H9 (cell line): Measurements from ENCODE around the gene ZNF202. TPM values are rescaled to one million over a fixed set of nuclear protein-coding genes. Genes with fewer than 3 reads are reported as not detected.

ENCODE experiments used
- DNase-seq: peaks from one replicate; pipeline ENCODE4 v3.0.0-alpha.2; 2017
- H2AFZ ChIP-seq: one replicate; pipeline ENCODE4 v1.6.1; 2013; ENCODE audit warnings: mild to moderate bottlenecking, low read length, control low read depth, moderate library complexity
- H2AK5ac ChIP-seq: 2 replicates; pipeline ENCODE4 v1.6.1; 2013; ENCODE audit warnings: low read length, control low read depth, mixed read lengths; ENCODE audit not compliant: insufficient read length
- H2BK120ac ChIP-seq: one replicate; pipeline ENCODE4 v1.6.1; 2013; ENCODE audit warnings: low read depth, mild to moderate bottlenecking, low read length, control low read depth, inconsistent platforms; ENCODE audit not compliant: poor library complexity, severe bottlenecking
- H2BK12ac ChIP-seq: 2 replicates; pipeline ENCODE4 v1.6.1; 2013; ENCODE audit warnings: low read length, control low read depth, mixed read lengths, low read depth; ENCODE audit not compliant: insufficient read length
- H2BK15ac ChIP-seq: 2 replicates; pipeline ENCODE4 v1.6.1; 2013; ENCODE audit warnings: low read depth, low read length, control low read depth
- H2BK20ac ChIP-seq: one replicate; pipeline ENCODE4 v1.6.1; 2013; ENCODE audit warnings: low read depth, mild to moderate bottlenecking, low read length, control low read depth, inconsistent platforms; ENCODE audit not compliant: poor library complexity, severe bottlenecking
- H2BK5ac ChIP-seq: 2 replicates; pipeline ENCODE4 v1.6.1; 2013; ENCODE audit warnings: low read length, control low read depth, mixed read lengths; ENCODE audit not compliant: insufficient read length
- H3K14ac ChIP-seq: 2 replicates; pipeline ENCODE4 v1.6.1; 2013; ENCODE audit warnings: low read length, control low read depth; ENCODE audit not compliant: insufficient read depth
- H3K18ac ChIP-seq: 2 replicates; pipeline ENCODE4 v1.6.1; 2013; ENCODE audit warnings: low read depth, mild to moderate bottlenecking, mixed read lengths, low read length, control low read depth; ENCODE audit not compliant: insufficient read length
- H3K23ac ChIP-seq: 2 replicates; pipeline ENCODE4 v1.6.1; 2013; ENCODE audit warnings: low read length, control low read depth, mixed read lengths, low read depth; ENCODE audit not compliant: insufficient read length
- H3K23me2 ChIP-seq: 2 replicates; pipeline ENCODE4 v1.6.1; 2013; ENCODE audit warnings: low read depth, mild to moderate bottlenecking, mixed read lengths, low read length, control low read depth; ENCODE audit not compliant: insufficient read length, poor library complexity, severe bottlenecking
- H3K27ac ChIP-seq: 2 replicates; pipeline ENCODE4 v1.5.1; 2013; ENCODE audit warnings: low read length, control low read depth, mixed read lengths, low read depth; ENCODE audit not compliant: insufficient read length
- H3K27me3 ChIP-seq: 2 replicates; pipeline ENCODE4 v1.6.1; 2013; ENCODE audit warnings: low read length, control low read depth, inconsistent platforms; ENCODE audit not compliant: insufficient read depth
- H3K4ac ChIP-seq: 2 replicates; pipeline ENCODE4 v1.6.1; 2013; ENCODE audit warnings: low read depth, mild to moderate bottlenecking, control low read depth, inconsistent platforms, low read length, moderate library complexity
- H3K4me1 ChIP-seq: 2 replicates; pipeline ENCODE4 v1.6.1; 2013; ENCODE audit warnings: low read length, control low read depth, inconsistent platforms; ENCODE audit not compliant: insufficient read depth
- H3K4me2 ChIP-seq: 2 replicates; pipeline ENCODE4 v1.6.1; 2013; ENCODE audit warnings: low read length, control low read depth, mixed read lengths; ENCODE audit not compliant: insufficient read length, insufficient read depth
- H3K56ac ChIP-seq: 2 replicates; pipeline ENCODE4 v1.6.1; 2013; ENCODE audit warnings: low read depth, mild to moderate bottlenecking, mixed read lengths, low read length, control low read depth; ENCODE audit not compliant: insufficient read length
- H3K79me1 ChIP-seq: 2 replicates; pipeline ENCODE4 v1.6.1; 2013; ENCODE audit warnings: low read depth, mild to moderate bottlenecking, moderate library complexity, low read length, control low read depth, inconsistent platforms; ENCODE audit not compliant: insufficient read depth, poor library complexity, severe bottlenecking
- H3K79me2 ChIP-seq: 2 replicates; pipeline ENCODE4 v1.6.1; 2013; ENCODE audit warnings: low read length, control low read depth, inconsistent platforms; ENCODE audit not compliant: insufficient read depth
- H3K9ac ChIP-seq: 2 replicates; pipeline ENCODE4 v1.6.1; 2013; ENCODE audit warnings: low read length, control low read depth, mixed read lengths; ENCODE audit not compliant: insufficient read length; ENCODE audit errors: extremely low read depth
- H3K9me3 ChIP-seq: one replicate; pipeline ENCODE4 v1.6.1; 2013; ENCODE audit warnings: low read depth, low read length, inconsistent platforms; ENCODE audit not compliant: control insufficient read depth
- H3T11ph ChIP-seq: one replicate; pipeline ENCODE4 v1.6.1; 2013; ENCODE audit warnings: mild to moderate bottlenecking, low read length, control low read depth, inconsistent platforms
- H4K20me1 ChIP-seq: one replicate; pipeline ENCODE4 v1.6.1; 2013; ENCODE audit not compliant: control insufficient read depth, insufficient read length, insufficient read depth
- H4K5ac ChIP-seq: 2 replicates; pipeline ENCODE4 v1.6.1; 2013; ENCODE audit warnings: low read depth, mild to moderate bottlenecking, mixed read lengths, low read length, control low read depth; ENCODE audit not compliant: insufficient read length
- H4K8ac ChIP-seq: replicated peaks from 2 replicates; pipeline ENCODE4 v1.6.1; 2013; ENCODE audit warnings: low read length, control low read depth, mixed read lengths, low read depth; ENCODE audit not compliant: insufficient read length
- H4K91ac ChIP-seq: 2 replicates; pipeline ENCODE4 v1.6.1; 2013; ENCODE audit warnings: low read depth, mild to moderate bottlenecking, moderate library complexity, mixed read lengths, low read length, control low read depth; ENCODE audit not compliant: insufficient read length
- H3K27ac Mint-ChIP-seq, 3 experiments: 2 replicates in 2 of 3; 3 replicates in 1 of 3; pipeline ENCODE4 v1.8.0; 2020 to 2021; ENCODE audit warnings: mixed read lengths in 3 of 3, mild to moderate bottlenecking in 1 of 3, moderate library complexity in 1 of 3
- H3K27me3 Mint-ChIP-seq: 2 replicates; pipeline ENCODE4 v1.8.0; 2021; ENCODE audit warnings: low read depth, mild to moderate bottlenecking, moderate library complexity, mixed read lengths
- H3K36me3 Mint-ChIP-seq, 3 experiments: 2 replicates in 2 of 3; 3 replicates in 1 of 3; pipeline ENCODE4 v1.8.0; 2020 to 2021; ENCODE audit warnings: low read depth in 3 of 3, mixed read lengths in 3 of 3; ENCODE audit not compliant: insufficient read depth in 1 of 3
- H3K4me1 Mint-ChIP-seq, 2 experiments: 2 replicates each; pipeline ENCODE4 v1.8.0; 2020; ENCODE audit warnings: mixed read lengths in 2 of 2
- H3K4me3 Mint-ChIP-seq, 2 experiments: 2 replicates in 1 of 2; 3 replicates in 1 of 2; pipeline ENCODE4 v1.8.0; 2020 to 2021; ENCODE audit warnings: mild to moderate bottlenecking in 2 of 2, mixed read lengths in 2 of 2, moderate library complexity in 1 of 2
- H3K9me3 Mint-ChIP-seq, 2 experiments: 2 replicates in 1 of 2; 3 replicates in 1 of 2; pipeline ENCODE4 v1.8.0; 2020; ENCODE audit warnings: mild to moderate bottlenecking in 2 of 2, mixed read lengths in 2 of 2, moderate library complexity in 1 of 2
- WGBS: extraction: QIAGEN DNeasy Blood & Tissue Kit; methylation state at CpG from one replicate; pipeline ENCODE4 v1.1.7; 2013; ENCODE audit warnings: missing lambda C conversion rate, low lambda C conversion rate, mixed read lengths; ENCODE audit not compliant: insufficient read length; ENCODE audit errors: extremely low coverage; 5-methylcytosine and 5-hydroxymethylcytosine counted together
- total RNA-seq: library from RNA; stranded (reverse); gene quantifications from 2 replicates; pipeline ENCODE4 v1.2.1, GENCODE V29; 2021
- TF ChIP-seq, protein P1 (sequence below): fragments of 200-600 bp; sonication (generic); conservative IDR thresholded peaks from 3 replicates; pipeline ENCODE4 v1.8.0; 2021; ENCODE audit warnings: antibody characterized with exemption, mild to moderate bottlenecking

The ZNF202 gene
- total RNA-seq, 1 experiment from 2014 or later, result 49.2 TPM

DNA sequence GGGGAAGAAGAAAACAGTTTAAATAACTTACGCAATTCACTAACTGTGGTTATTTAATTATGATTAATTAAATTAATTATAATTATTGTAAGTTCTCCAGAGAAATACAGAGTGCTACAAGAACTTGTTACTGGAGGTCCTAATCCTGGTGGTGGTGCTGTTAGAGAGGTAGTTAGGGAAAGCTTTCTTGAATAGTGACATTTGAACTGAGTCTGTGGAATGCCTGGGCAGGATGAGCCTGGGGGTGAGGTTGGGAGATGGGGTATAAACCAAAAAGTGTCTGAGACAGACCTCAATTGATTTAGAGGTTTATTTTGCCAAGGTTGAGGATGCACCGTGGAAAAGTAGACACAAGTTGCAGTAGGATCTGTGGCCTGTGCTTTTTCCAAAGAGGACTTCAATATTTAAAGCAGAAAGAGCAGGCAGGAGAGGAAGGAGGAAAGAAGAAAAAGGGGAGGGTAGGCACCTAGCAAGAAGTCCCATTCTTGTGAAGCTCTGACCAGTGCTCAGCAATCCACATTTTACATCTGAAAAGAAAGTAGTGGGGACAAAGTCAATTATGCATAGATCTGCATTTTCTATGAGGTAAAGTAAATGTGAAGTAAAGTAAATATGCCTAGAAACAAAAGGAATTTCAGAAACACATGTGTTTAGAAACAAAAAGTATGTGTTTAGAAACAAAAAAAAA is 4.4 kb upstream of the ZNF202 start:
- no peaks in the 10 kb centered on the region for H3K9me3 ChIP-seq
- peaks cover 1% of the 10 kb centered on the region; the same call in 1 of the 2 replicates for H3K79me2 ChIP-seq
- H2BK20ac ChIP-seq, result no peak overlapping the region
- H4K91ac ChIP-seq, result no peak overlapping the region
- H2BK5ac ChIP-seq, result no peak overlapping the region
- Mint-ChIP-seq H3K36me3 (peaks cover 17 to 32% (median 19%) of the 10 kb centered on the region in 3 experiments), H3K27me3 (no peaks in the 10 kb centered on the region), H3K4me3 (peak overlapping the region; percentile 16 to 63), H3K9me3 (peaks cover 24 to 30% of the 10 kb centered on the region in 2 experiments; a peak in 4 of 5 replicates), H3K4me1 (peaks cover 43% of the 10 kb centered on the region in 2 experiments), H3K27ac (peak overlapping the region; percentile 66 to 99 (median 95))
- H3K4me2 ChIP-seq, result peak overlapping the region; percentile 80
- no peak overlapping the region for H3K23ac ChIP-seq
- no peak overlapping the region for H2BK120ac ChIP-seq
- TF ChIP-seq, protein P1, sequence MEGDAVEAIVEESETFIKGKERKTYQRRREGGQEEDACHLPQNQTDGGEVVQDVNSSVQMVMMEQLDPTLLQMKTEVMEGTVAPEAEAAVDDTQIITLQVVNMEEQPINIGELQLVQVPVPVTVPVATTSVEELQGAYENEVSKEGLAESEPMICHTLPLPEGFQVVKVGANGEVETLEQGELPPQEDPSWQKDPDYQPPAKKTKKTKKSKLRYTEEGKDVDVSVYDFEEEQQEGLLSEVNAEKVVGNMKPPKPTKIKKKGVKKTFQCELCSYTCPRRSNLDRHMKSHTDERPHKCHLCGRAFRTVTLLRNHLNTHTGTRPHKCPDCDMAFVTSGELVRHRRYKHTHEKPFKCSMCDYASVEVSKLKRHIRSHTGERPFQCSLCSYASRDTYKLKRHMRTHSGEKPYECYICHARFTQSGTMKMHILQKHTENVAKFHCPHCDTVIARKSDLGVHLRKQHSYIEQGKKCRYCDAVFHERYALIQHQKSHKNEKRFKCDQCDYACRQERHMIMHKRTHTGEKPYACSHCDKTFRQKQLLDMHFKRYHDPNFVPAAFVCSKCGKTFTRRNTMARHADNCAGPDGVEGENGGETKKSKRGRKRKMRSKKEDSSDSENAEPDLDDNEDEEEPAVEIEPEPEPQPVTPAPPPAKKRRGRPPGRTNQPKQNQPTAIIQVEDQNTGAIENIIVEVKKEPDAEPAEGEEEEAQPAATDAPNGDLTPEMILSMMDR, result peak; percentile 38; the same call in 1 of the 3 replicates
- no peak overlapping the region for H3K4ac ChIP-seq
- H3K23me2 ChIP-seq, result peaks cover 3% of the 10 kb centered on the region
- no peak overlapping the region for H2AFZ ChIP-seq
- no peak overlapping the region for H3K18ac ChIP-seq
- peaks cover 6% of the 10 kb centered on the region; the same call in 1 of the 2 replicates for H3K4me1 ChIP-seq
- H4K20me1 ChIP-seq, result no peaks in the 10 kb centered on the region
- no peak overlapping the region for H3K56ac ChIP-seq
- H3K79me1 ChIP-seq, result no peaks in the 10 kb centered on the region
- no peak overlapping the region for H2AK5ac ChIP-seq
- H3T11ph ChIP-seq, result no peak overlapping the region
- H2BK15ac ChIP-seq, result no peak overlapping the region
- H3K27me3 ChIP-seq, result no peaks in the 10 kb centered on the region
- DNase-seq, result peak; percentile 45
- WGBS, result no CpG with 5 or more reads among the region's 2 CpGs
- H3K9ac ChIP-seq, result no peak overlapping the region
- no peak overlapping the region for H3K14ac ChIP-seq
- H4K5ac ChIP-seq, result no peak overlapping the region
- H3K27ac ChIP-seq, result peak overlapping the region; percentile 84
- no peak overlapping the region for H4K8ac ChIP-seq
- H2BK12ac ChIP-seq, result no peak overlapping the region
